Dermis microvascular lymphatic vessel endothelial cell (primary cell): Measurements from ENCODE around the gene WDR31. TPM values are rescaled to one million over a fixed set of nuclear protein-coding genes. Genes with fewer than 3 reads are reported as not detected.

Experiments
- total RNA-seq: library from RNA; depleted of rRNA; stranded (reverse); fragments of >200 nt; gene quantifications from 2 replicates; pipeline ENCODE4 v1.2.1, GENCODE V29; 2014

WDR31 gene
- total RNA-seq, 1 donor from 2014 or later = 0.13 TPM

Other genes starting within 250 kb of the WDR31 start
- 6.4 and 10.1 TPM in 2 replicates for gene SLC31A2, start 189.3 kb downstream of the WDR31 start, total RNA-seq
- gene FKBP15, start 119.0 kb downstream of the WDR31 start, total RNA-seq = 12.3 and 15.4 TPM in 2 replicates
- 13.9 and 15.7 TPM in 2 replicates for gene SLC31A1, start 118.7 kb downstream of the WDR31 start, total RNA-seq
- gene CDC26, start 64.7 kb downstream of the WDR31 start, total RNA-seq = 21.5 and 32.1 TPM in 2 replicates
- 21.8 and 21.9 TPM in 2 replicates for gene PRPF4, start 64.6 kb downstream of the WDR31 start, total RNA-seq
- not detected in 2 replicates for gene RNF183, start 36.9 kb downstream of the WDR31 start, total RNA-seq
- gene BSPRY, start 9.3 kb upstream of the WDR31 start, total RNA-seq = not detected in 2 replicates
- gene HDHD3, start 36.7 kb upstream of the WDR31 start, total RNA-seq = 4.5 and 11.9 TPM in 2 replicates
- 12.9 and 13.6 TPM in 2 replicates for gene ALAD, start 61.0 kb upstream of the WDR31 start, total RNA-seq
- gene POLE3, start 70.4 kb upstream of the WDR31 start, total RNA-seq = 39.7 and 41.3 TPM in 2 replicates
- 0.39 and 0.51 TPM in 2 replicates for gene C9orf43, start 70.5 kb upstream of the WDR31 start, total RNA-seq
- 180 and 185 TPM in 2 replicates for gene RGS3, start 123.5 kb upstream of the WDR31 start, total RNA-seq